Stimulated activated naive CD8-positive, alpha-beta T cell treated with anti-CD3 and anti-CD28 coated beads, Interleukin-15, Interleukin-2, amounts not matched to agents 100 U/mL and 50 U/mL, for 24 hours (primary cell): Measurements from ENCODE around the gene WDR33.
"Not testable (repeated sequence)": the region's sequence is repeated elsewhere in the genome, so short reads cannot be mapped to it uniquely, and the experiment has no call there.

Source experiments
- ATAC-seq: fragments of 150-1000 bp; cut with Tn5 transposase; one replicate; pipeline ENCODE4 v1.10.0; 2021
- DNase-seq: peaks from one replicate; pipeline ENCODE4 v3.0.0; 2021

WDR33 gene

DNA sequence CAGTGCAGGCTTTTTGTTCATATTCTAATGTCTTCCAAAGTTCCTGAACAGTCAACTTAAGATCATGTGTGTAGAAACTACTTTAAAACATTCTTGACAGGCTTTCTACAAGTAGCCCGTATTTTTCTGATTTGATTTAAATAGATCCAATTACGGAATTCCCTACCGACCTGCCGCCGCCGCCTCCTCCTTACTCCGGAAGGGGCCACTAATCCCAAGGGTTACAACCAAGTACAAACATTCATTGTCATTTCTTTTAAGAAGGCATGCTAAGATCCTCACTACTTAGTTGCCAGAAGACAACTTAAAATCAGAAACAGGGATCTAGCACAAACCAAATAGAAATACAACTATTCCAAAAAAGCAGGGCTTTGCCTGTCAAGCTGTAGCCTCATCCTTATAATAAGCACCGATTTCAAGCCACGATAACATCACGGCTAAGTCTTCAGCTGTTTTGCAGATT, 784 bp downstream of the WDR33 start:
- no peak for DNase-seq
- ATAC-seq = no peak

- no peak for DNase-seq
- ATAC-seq = no peak
These were observed 3.2 kb downstream of the WDR33 start for GRCh38 chr2:127807678-127808353.

- not testable (repeated sequence) for ATAC-seq
These were observed 4.1 kb downstream of the WDR33 start for GRCh38 chr2:127806860-127807259.

GRCh38 chr2:127805491-127805890, 5.5 kb downstream of the WDR33 start:
- ATAC-seq = no peak
- no peak for DNase-seq

More at GRCh38 chr2:127806860-127807259, 4.1 kb downstream of the WDR33 start:
- not testable (repeated sequence) for DNase-seq

DNA sequence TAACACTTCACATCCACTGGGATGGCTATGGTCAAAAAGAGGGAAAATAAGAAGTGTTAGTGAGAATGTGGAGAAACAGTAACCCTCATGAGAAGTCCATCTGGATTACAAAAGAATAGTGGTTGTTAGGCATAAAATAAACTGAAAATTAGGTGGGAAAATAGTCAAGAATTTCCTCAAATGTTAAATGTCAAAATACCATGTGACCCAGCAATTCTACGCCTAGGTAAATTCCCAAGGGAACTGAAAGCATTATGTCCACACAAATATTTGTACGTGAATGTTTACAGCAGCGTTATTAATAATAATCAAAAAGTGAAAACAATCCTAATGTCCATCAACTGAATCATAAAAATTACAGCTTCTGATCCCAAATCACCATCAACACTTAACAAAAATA, 11.0 kb downstream of the WDR33 start:
- ATAC-seq = no peak
- no peak for DNase-seq

- no peak for ATAC-seq
These were observed 14.6 kb downstream of the WDR33 start for GRCh38 chr2:127796389-127796788.

DNA sequence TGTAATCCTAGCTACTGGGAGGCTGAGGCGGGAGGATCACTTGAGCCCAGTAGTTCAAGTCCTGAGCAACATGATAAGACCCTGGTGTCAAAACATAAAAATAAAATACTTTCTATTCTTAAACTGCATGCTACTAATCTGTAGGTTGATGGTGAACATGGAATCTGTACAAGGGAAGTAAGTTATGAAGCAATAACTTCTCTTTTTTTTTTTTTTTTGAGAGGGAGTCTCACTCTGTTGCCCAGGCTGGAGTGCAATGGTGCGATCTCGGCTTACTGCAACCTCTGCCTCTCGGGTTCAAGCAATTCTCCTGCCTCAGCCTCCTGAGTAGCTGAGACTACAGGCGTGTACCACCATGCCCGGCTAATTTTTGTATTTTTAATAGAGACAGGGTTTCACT, 16.1 kb downstream of the WDR33 start:
- ATAC-seq, DNase-seq: not testable (repeated sequence)

More at GRCh38 chr2:127796389-127796788, 14.6 kb downstream of the WDR33 start:
- DNase-seq = no peak

GRCh38 chr2:127792805-127793204, 18.2 kb downstream of the WDR33 start:
- DNase-seq (no peak), ATAC-seq (no peak)

GRCh38 chr2:127790694-127791529, 20.1 kb downstream of the WDR33 start:
- ATAC-seq (peak; percentile 72), DNase-seq (peak; percentile 19)

GRCh38 chr2:127786048-127786809, 24.7 kb downstream of the WDR33 start:
- DNase-seq (no peak), ATAC-seq (no peak)

DNA sequence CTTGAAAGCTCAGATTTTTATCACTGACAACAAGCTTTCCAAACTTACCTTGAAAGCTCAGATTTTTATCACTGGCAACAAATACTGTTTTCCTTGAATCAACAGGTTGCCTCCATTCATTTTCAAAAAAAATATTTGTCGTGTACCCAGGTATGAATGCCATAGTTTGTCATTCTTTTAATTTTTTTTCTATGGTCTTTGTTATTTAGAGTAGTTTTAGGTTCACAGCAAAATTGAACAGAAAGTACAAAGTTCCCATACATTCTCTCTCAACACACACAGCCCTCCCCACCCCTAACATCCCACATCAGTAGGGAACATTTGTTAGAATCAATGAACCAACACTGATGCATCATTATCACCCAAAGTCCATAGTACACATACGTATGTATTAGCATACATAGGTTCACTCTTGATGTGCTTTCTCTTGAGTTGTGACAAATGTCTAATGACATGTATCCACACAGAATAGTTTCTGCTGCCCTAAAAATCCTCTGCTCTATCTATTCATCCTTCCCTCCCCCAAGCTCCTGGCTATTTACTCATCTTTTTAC, 25.9 kb downstream of the WDR33 start:
- DNase-seq = no peak
- no peak for ATAC-seq

DNA sequence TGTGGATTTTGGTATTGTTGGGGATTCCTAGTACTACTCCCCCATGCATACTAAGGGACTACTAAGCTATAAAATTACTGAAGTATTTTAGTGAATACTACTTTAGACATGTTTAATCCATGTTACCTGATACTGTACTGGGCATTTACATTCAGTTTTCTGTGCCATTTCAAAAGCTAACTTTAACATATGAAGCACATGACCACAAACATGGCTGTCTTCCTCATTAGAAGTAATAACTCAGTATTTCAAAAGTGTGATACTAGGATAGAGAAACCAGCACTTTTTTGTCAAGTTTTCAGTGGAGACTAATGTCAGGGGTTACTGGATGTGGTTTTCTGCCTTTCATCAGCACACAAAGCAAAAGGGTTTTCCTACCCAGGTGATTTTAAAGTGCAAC, 27.9 kb downstream of the WDR33 start:
- ATAC-seq (no peak), DNase-seq (no peak)

DNA sequence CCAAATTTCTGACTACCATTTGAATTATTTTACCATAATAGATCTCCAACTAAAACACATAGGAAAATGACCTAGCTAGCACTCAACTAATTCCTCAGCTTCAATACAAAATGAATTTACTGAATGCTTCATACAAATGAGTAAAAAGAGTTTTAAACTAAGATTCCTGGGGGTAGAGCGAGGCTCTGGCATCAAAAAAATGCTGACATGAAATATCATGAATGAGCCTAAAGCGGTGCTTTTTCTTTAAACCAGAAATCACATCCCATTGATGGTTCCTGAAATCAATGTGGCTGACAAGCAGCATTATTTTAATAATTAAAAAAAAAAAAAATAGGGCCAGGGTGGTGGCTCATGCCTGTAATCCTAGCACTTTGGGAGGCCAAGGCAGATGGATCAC, 32.1 kb downstream of the WDR33 start:
- DNase-seq = no peak

GRCh38 chr2:127778447-127778846, 32.5 kb downstream of the WDR33 start:
- no peak for ATAC-seq

More for the DNA sequence above, 32.1 kb downstream of the WDR33 start:
- no peak for ATAC-seq

GRCh38 chr2:127776122-127776780, 34.7 kb downstream of the WDR33 start:
- DNase-seq (no peak), ATAC-seq (no peak)

More at GRCh38 chr2:127778447-127778846, 32.5 kb downstream of the WDR33 start:
- no peak for DNase-seq

DNA sequence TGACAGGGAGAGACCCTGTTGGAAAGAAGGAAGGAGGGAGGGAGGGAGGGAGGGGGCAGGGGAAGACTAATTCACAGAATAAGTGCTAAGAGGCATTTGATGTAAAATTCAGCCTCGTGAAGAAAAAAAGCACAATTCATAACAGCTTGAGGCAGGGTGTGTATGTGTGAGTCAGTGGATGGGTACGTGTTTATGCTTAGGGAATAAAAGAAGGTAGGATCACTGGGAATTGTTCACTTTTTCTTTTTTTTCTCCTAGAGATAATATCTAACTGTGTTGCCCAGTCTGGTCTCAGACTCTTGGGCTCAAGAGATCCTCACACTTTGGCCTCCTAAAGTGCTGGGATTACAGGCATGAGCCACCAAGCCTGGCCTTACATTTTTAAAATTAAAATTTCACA, 39.2 kb downstream of the WDR33 start:
- no peak for ATAC-seq
- no peak for DNase-seq

DNA sequence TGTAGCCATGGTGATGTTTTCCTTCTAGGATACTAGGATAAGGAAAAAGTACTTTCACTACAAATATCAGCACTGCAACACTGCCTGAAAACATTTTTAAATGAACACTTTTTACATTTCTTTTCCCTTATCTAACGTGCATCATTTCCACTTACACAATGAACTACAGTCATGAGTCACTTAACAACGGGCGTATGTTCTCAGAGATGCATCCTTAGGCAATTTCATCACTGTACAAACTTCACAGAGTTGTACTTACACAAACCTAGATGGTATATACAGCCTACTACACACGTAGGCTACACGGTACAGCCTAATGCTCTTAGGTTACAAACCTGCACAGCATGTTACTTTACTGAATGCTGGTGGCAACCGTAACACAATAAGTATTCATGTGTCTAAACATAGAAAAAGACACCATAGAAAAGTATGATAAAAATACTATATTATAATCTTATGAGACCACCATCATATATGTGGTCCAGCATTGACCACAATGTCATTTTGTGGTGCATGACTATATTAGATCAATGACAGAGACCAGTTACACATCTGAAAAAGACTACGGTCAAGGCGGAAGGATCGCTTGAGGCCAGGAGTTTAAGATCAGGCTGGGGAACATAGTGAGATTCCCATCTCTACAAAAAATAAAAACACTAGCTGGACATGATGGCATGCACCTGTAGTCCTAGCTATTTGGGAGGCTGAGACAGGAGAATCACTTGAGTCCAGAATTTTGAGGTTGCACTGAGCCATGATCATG, 39.8 kb downstream of the WDR33 start:
- DNase-seq (no peak), ATAC-seq (peak; percentile 49)

GRCh38 chr2:127770534-127770933, 40.4 kb downstream of the WDR33 start:
- ATAC-seq, DNase-seq: not testable (repeated sequence)

GRCh38 chr2:127769587-127769986, 41.4 kb downstream of the WDR33 start:
- no peak for DNase-seq
- ATAC-seq = no peak

DNA sequence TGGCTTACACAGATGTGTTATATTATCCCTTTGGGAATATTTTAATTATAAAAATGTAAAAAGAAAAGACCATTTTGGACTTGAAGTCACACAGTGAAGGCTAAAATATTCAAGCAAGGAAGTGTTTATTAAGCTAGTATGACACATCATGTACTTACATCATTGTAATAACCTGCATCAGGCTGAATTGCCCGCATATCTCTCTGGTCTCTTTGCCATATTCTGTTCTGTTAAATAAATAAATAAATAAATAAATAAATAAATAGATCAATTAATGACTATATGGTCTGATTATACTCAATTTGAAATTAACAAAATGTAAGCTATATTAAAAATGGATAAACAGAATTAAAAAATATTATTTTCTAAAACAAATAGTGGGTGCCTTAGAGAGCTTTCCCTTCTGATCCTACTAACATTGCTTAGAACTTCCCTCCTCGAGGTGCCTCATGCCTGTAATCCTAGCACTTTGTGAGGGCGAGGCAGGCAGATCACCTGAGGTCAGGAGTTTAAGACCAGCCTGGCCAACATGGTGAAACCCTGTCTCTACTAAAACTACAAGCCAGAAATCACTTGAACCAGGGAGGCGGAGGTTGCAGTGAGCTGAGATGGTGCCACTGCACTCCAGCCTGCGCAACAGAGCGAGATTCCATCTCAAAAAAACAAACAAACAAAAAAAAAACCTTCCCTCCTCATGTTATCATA, 42.0 kb downstream of the WDR33 start:
- no peak for DNase-seq

More for the DNA sequence above, 42.0 kb downstream of the WDR33 start:
- no peak for ATAC-seq
